Measurements from ENCODE around the gene PSMA7.

Gene PSMA7

GRCh38 chr20:62120990-62121775 is 22.0 kb downstream of the PSMA7 start:
- TF ChIP-seq ZFX (IDR thresholded peaks at IDR 0.05; ENCODE audit: borderline replicate concordance) (no peak), CTCF (IDR thresholded peaks at IDR 0.05) (no peak)
- peak overlapping the region; percentile 97 for H3K27ac ChIP-seq

GRCh38 chr20:62120365-62120762 is 22.8 kb downstream of the PSMA7 start:
- H3K27ac ChIP-seq: peak overlapping the region; percentile 97; the same call in 1 of the 2 replicates
- TF ChIP-seq ZFX (IDR thresholded peaks at IDR 0.05; ENCODE audit: borderline replicate concordance) (no peak), CTCF (IDR thresholded peaks at IDR 0.05) (no peak)

- H3K27ac ChIP-seq: no peak overlapping the region
- no peak for TF ChIP-seq CTCF (IDR thresholded peaks at IDR 0.05)
- TF ChIP-seq ZFX (IDR thresholded peaks at IDR 0.05; ENCODE audit: borderline replicate concordance): no peak
These were observed 23.4 kb downstream of the PSMA7 start for GRCh38 chr20:62119591-62120364.

GRCh38 chr20:62119115-62119514 is 24.1 kb downstream of the PSMA7 start:
- H3K27ac ChIP-seq: no peak overlapping the region
- TF ChIP-seq CTCF (IDR thresholded peaks at IDR 0.05): no peak
- no peak for TF ChIP-seq ZFX (IDR thresholded peaks at IDR 0.05; ENCODE audit: borderline replicate concordance)

GRCh38 chr20:62118113-62119043 is 24.8 kb downstream of the PSMA7 start:
- no peak overlapping the region for H3K27ac ChIP-seq
- TF ChIP-seq ZFX (IDR thresholded peaks at IDR 0.05; ENCODE audit: borderline replicate concordance) (no peak), CTCF (IDR thresholded peaks at IDR 0.05) (no peak)

GRCh38 chr20:62117658-62118057 is 25.5 kb downstream of the PSMA7 start:
- no peak overlapping the region for H3K27ac ChIP-seq

More at GRCh38 chr20:62117658-62118057, 25.5 kb downstream of the PSMA7 start:
- no peak for TF ChIP-seq CTCF (IDR thresholded peaks at IDR 0.05)
- TF ChIP-seq ZFX (IDR thresholded peaks at IDR 0.05; ENCODE audit: borderline replicate concordance): no peak
